ENCODE measurements around the gene MYT1.
A peak's percentile ranks its signal among the peaks of the same experiment; 100 is the strongest.

MYT1 gene

DNA sequence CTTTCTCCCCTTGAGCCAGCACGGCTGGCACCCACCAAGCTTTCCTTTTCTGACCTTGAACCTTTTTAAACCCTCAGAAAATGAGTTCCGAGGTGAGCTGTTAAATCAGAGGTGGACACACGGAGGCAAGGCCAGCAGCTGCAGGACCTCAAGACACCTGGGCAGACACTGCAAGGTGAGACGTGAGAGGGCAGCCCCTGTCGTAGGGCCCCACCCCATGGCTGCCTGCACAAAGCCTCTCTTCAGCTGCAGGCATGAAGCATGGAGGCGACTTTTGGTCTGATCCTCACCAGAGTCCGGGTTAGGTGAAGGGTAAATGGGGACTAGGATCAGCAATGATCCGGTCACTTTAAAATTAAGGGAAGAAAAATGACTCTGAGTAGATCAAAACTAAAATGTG is 25.7 kb downstream of the MYT1 start:
- no peak for DNase-seq (ENCODE audit: low read depth)

DNA sequence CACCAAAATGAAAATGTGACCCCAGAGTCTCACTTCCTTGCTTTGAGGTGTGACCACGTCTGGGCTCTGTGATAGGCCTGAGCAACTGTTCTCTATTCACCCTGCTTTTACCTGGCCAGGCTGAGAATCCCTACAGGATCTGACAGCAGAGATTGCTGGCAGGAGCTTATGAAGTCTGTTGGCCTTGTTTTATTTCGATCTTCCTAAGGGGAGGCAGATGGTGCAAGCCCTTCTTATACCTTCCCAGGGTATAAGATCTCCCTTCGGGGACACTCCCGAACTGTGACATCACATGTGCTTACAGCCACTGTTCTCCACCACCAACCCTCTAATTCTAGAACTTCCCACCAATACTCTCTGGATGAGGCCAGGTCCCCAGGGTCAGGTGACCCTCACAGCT is 26.8 kb downstream of the MYT1 start:
- DNase-seq (ENCODE audit: low read depth): no peak

DNA sequence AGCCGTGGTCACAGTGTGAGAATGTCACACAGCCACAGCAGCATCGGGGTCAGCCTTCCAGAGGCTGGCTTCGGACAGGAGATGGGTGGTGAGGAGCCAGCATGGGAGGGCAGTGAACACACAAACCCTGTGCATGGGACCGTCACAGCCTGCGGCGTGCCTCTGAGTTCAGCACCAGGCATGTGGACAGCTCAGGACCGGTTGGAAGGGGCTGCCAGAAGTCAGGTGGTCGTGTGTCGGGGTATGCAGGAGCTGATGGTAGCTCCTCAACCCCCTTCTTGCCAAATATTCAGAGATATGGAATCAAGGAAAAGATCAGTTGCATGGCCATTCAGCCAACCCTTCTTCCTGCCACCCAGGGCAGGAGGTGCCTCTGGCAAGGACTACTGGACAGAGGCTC is 28.2 kb downstream of the MYT1 start:
- no peak for DNase-seq (ENCODE audit: low read depth)

DNA sequence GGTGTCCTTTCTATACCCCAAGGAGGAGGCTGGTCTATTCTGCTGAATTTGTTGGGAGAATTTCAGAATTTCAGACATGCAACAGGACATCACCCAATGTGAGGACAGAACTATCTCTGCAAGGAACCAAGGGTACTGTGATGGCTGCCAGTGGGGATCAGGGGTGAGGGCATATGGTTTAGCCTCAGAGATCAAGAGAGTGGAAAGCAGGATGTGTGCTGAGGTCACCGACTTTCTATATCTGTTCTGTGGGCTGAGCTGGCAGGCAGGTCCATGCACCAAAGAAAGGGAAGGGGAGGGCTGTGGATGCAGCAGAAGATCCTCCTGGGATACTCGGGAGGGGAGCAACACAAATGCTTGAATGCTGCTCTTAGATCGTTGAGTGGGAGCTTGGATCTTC is 28.8 kb downstream of the MYT1 start:
- no peak for DNase-seq (ENCODE audit: low read depth)

DNA sequence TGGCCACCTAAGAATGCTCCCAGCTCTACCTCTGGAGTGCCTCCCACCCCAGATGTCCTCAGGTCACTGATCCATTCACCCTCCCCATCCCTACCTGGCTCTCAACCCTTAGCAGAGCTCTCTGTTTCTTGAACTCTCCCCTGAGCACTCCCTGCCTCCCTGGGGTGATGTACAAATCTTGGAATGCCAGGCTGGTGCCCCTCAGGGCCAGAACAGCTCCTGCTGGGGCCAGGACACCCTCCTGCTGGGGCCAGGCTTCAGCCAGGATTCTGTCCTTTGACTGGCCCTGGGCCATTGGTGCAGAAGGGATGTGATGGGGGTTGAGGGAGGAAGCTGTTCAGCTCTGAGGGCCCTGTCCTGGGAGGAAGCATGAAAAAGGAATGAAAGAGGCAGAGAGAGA is 30.0 kb downstream of the MYT1 start:
- DNase-seq (ENCODE audit: low read depth): no peak

DNA sequence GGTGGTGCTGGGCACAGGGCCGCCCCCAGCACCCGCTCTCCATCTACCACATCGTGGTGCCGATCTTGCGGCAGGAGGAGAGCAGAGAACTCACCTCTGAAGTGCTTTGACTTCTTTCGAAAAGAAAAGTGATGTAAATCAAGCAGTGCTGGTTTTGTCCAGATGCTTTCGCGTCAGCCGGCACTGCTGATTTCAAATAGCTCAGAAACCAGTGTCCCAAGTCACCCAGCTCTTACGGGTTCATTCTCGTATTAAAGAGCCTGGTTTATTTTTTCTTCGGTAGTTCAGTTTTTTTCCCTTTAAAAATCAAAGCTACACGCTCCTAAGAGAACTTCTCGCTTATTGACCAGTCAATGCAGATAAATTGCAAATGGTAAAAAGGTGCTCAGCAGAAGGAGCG is 32.1 kb downstream of the MYT1 start:
- no peak for DNase-seq (ENCODE audit: low read depth)

DNA sequence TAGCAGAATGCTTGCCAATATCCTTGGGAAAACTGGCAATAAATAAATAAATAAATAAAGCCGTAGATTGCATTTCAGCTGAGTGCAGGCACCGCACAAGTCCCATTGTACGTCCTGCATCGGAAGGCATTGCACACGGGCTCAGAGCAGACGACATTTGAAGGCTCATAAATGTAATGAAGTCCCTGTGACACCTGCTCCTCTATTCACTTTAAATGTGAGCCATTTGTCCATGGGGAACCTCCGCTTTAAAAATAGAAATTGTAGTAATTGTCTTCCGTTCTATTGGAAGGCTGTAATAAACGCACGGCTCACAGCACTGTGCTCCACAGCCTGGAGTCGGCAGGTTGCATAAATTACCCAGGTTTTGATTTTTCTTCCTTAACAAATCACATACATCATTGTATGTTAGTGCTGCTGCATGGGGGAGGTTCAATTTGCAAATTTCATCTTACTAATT is 32.6 kb downstream of the MYT1 start:
- no peak for DNase-seq (ENCODE audit: low read depth)

DNA sequence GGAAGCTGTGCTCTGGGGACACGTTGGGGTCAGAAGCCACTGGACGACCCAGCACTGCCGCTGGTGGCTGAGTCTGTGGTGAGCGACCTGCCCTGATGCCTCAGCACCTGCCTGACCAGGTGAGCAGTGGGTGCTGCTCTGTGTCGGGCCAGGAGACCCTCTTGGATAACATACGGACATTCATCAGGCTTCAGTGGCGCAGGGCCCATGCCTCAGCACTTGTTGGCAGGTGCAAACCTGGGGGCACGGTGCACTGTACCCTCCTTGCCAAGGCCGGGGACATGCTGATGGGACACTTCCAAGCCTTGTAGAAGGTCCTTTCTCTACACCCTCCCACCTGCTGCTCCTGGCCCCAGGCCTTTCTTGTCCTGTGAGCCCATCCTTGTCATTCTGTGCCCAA is 34.1 kb downstream of the MYT1 start:
- no peak for DNase-seq (ENCODE audit: low read depth)

DNA sequence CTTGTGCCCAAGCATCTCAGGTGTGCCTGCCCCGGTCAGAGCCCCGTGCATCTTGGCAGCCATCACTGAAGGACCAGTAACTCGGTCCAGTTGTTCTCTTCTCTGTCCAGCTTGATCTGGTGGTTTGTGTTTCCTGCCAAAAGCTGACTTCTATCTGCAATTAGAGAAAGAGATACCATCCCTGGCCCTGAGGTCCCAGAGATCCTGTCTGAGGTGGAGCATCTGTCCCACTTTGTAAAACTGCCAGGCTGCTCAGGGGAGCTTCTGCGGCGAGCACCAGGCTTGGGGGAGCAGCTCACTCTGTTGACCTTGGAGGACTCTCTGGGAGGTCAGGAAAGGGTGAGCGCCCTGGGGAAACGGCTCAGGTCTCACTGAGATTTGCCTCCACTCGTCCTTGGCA is 35.1 kb downstream of the MYT1 start:
- no peak for DNase-seq (ENCODE audit: low read depth)

DNA sequence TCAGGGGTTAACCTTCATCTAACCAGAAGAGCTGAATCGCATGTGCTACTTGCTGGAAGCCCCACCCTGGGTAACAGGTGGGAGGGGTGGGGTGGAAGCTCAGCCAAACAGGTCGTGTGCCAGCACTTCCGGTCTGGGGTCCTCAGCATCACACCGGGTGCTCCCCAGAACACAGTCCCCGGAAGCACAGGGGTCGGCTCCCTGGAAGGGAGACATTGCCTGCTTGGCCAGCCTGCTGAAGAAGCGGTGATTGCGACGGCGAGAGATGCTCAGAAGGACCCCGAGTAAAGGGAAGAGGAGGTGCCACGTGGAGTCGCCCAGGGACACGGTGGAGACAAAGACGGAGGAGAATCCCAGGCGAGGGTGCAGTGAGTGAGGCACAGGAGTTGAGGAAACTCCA is 36.5 kb downstream of the MYT1 start:
- no peak for DNase-seq (ENCODE audit: low read depth)

DNA sequence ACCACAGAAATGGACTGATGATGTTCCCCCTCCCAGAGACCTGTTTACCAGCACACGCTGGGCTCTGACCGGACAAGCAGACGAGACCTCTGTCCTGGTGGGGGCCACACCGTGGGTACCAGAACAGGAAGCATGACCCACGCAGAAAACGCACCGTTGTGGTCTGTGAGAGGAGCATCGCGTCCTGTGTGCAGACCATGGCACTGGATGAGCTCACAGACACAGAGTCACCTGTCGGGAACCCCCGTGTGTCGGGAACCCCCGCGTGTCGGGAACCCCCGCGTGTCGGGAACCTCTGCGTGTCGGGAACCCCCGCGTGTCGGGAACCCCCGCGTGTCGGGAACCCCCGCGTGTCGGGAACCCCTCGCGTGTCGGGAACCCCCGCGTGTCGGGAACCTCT is 37.4 kb downstream of the MYT1 start:
- no peak for DNase-seq (ENCODE audit: low read depth)

DNA sequence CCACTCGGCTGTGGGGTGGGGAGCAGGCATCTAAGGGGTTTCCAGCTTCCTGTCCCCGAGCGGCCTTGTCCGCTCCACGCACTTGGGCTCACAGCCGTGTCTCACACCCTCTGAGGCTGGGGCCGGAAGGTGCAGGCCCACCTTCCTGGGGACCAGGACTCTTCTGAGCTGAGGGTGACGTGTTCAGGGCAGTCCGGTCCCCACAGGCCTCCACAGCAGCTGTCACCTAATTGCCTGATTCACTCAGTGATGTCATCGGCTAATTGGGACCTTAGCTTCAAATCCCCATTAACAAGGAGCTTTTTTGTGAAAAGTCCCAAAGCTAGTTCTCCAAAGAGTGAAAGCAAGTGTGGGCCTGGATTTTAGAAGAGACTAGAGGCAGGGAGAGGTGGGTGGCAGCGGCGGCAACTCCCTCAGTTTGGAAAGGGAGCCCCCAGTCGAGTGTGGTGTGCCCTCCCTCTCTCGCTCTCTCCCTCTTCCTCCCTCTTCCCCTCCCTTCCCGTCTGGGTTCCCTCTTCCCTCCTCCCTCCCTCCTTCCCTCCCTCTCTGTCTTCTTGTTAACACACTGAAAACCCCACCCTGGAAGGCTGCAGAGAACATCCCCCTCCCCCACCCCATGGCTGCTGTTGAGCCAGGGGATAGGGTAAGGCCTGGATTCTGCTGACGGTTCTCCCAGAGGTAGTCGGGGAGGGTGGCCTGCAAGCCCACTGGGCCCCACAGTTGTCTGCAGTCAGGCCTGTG is 39.0 kb downstream of the MYT1 start:
- no peak for DNase-seq (ENCODE audit: low read depth)

DNA sequence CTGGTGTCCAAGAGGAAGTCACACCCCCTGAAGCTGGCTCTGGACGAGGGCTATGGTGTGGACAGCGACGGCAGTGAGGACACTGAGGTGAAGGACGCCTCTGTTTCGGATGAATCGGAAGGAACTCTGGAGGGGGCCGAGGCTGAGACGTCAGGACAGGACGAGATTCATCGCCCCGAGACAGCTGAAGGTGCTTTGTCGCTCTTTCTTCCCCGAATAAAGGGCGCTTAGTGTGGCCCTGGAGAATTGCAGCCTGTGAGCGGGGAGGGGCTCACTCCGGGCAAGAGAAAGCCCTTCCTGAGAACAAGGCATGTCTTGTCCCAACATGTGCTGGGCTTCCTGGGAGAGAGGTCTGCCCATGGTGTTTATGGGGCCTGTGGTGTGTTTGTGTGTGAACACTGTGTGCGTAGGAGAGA is 41.4 kb downstream of the MYT1 start:
- DNase-seq (ENCODE audit: low read depth): no peak

DNA sequence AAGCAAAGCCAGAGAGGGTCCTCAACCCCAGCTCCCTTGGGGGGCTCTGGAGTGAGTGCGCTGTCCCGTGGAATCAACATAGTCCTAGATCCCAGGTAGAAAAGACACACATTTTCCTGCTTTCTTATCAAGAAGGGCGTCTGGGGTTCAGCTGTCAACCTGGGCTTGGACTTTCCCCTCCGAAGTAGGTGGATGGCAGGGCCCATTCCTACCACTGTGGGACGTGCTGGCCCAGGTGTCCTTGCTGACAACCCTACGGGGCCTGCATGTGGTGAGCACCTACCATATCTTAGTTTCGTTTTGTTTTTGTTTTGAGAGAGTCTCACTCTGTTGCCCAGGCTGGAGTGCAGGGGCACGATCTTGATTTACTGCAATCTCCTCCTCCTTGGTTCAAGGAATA is 42.4 kb downstream of the MYT1 start:
- DNase-seq (ENCODE audit: low read depth): no peak

DNA sequence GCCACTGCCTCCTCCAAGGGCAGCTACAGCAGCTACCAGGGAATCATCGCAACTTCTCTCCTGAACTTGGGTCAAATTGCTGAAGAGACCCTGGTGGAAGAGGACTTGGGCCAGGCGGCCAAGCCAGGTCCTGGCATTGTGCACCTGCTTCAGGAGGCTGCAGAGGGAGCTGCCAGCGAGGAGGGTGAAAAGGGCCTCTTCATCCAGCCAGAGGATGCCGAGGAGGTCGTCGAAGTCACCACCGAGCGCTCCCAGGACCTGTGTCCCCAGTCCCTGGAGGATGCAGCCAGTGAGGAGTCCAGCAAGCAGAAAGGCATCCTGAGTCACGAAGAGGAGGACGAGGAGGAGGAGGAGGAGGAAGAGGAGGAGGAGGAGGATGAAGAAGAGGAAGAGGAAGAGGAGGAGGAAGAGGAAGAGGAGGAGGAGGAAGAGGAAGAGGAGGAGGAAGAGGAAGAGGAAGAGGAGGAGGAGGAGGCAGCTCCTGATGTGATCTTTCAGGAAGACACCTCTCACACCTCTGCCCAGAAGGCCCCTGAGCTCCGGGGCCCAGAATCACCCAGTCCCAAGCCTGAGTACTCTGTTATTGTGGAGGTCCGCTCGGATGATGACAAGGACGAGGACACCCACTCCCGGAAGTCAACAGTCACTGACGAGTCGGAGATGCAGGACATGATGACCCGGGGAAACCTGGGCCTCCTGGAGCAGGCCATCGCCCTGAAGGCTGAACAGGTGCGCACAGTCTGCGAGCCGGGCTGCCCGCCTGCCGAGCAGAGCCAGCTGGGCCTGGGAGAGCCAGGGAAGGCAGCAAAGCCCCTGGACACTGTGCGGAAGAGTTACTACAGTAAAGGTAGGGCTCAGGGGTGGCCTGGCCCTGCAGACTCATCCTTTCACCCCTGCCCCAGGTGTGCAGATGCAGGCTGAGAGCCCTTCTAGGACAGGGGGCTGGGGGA is 43.7 kb downstream of the MYT1 start:
- DNase-seq (ENCODE audit: low read depth): no peak

DNA sequence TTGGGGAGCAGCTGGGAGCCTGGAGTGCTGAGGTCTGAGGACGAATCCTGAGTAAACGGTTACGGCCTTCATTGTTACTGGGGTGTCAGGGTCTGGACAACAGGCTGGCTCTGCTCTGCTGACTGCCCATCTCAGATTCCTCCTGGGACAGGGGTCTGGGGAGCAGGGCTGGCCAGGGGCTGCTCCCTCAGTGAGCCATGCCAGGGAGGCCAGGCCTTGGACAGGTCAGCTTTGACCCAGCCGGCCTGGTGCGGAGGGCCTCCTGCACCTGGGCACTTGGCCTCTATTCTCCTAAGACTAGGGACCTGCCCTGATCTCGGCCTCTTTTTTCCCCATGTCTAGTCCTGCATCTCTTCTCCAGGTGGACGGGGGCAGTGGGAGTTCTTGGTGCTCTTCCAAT is 44.9 kb downstream of the MYT1 start:
- DNase-seq (ENCODE audit: low read depth): no peak

DNA sequence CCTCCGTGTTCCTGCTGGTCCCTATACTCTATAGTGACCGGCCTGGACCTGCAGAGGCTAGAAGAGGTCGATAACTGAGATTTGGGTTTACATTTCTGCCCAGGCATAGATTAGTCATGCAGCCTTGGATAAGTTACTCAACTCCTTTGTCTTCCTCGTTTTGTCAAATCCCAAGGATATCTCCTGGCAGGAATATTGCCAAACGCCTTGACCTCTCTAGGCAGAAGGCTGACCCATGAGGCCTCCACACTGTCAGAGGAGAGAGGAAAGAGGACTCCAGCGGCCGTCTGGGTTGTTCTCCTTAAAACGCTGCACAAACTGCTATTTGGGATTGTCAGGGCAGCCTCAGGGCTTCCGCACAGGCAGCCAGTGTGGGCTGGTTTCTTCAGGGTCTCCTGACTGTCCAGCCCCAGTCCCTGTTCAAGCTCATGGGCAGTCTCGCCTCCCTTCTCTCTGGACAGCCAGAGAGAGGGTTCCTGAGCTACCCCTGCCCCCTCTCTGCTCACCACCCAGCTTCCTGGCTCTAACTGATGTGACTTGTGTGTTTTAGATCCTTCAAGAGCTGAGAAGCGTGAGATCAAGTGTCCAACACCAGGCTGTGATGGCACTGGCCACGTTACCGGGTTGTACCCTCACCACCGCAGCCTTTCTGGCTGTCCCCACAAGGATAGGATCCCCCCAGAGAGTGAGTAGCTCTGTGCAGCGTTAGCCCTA is 46.6 kb downstream of the MYT1 start:
- no peak for DNase-seq (ENCODE audit: low read depth)

DNA sequence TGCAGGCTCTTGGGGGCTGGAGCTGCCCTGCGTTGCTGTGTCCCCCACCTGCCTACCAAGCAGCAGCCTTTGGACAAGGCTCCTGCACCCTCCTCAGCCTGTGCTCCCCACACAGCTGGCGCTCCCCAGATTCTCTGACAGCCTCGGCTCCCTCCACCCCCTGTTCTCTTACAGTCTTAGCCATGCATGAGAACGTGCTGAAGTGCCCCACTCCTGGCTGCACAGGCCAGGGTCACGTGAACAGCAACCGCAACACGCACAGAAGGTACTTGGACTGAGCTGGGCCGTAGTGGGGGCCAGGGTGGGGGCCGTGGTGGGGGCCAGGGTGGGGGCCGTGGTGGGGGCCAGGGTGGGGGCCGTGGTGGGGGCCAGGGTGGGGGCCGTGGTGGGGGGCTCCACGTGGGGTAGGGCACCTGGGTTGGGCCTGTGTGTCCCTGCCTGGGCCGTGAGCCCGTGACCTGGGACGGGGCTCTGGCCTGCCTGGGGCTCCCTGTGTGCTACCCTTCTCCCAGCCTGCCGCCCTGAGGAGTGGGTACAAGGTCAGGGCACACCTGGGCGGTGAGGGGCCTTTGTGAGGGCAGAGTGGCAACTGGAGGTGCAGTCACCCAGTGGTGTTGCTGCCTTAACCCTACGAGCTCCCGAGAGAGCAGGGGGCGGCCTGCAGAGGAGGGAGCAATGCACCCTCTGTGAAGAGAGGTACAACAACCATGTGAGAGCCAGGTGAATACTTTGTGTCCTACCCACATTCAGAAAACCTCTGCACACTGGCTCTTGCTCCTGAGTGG is 47.8 kb downstream of the MYT1 start:
- no peak for DNase-seq (ENCODE audit: low read depth)

DNA sequence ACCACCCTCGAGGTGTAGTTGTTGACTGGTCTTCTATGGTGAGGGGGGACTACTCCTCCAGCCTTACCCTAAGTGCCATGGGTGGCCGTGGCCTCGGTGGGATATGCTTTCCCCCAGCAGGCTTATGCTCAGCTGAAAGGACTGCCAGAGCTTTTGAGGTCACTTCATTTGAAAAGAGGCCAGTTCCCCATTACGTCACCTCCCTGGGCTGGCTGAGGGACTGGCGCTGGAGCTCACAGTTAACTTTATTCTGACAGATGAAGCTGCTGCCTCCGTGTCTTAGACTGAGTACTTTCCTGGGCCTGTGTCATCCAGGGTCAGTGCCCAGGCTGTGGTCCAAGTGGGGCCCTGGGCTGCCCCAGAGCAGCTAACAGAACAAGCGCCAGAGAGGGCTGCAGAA is 48.5 kb downstream of the MYT1 start:
- DNase-seq (ENCODE audit: low read depth): peak; percentile 47

DNA sequence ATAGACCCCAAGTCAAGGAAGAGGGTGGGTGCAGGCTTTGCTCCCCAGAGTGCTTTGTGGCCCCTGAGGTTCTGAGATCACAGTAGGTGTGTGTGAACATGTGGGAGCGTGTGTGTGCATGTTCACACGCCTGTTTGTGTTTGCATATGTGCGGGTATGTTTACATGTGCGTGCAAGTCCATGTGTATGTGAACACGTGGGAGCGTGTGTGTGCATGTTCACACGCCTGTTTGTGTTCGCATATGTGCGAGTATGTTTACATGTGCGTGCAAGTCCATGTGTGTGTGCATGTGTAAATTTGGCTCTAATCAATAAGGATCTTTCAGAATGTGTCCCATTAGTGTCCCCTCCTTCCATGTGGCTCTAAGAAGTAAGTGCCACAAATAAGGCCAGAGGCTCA is 49.9 kb downstream of the MYT1 start:
- no peak for DNase-seq (ENCODE audit: low read depth)

DNA sequence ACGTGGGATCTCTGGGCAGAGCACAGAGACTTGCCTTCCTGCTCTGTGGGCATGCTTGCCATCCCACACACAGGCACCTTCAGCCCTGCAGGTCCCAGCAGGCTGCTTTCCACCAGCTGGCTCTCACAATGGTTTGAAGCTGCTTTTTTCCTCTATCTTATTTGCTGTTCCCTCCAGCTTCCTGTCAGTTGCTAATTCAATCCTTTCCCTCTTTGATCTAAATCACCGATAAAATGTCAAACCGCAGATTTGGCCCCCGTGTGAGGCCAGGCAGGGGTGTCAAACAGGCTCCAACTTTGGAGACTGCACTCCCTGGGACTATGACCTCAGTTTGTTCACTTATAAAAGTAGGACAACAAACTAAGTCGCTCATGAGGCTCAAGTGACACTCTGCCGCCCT is 50.7 kb downstream of the MYT1 start:
- DNase-seq (ENCODE audit: low read depth): no peak

DNA sequence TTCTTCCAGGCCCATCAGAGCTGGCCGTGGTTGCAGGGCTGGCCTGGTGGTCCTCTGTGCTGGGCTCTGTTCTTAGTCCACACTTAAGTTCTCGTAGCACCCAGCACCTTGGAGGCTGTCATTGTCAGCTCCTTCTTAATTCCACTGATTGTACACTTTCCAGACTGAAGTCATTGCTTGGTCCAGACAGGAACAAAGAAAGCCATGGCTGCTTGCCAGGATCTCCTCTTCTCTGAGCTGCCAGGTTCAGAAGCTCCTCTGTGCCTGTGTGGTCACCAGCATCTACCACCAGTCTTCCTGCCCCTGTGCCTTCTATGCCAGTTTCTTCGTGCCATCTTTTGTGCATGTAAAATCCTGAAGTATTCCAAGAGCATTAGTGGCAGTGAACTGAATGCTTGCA is 51.8 kb downstream of the MYT1 start:
- no peak for DNase-seq (ENCODE audit: low read depth)

All from stromal cell of bone marrow (primary cell).